OCI-LY7 (cell line): ENCODE results near the gene BPIFB2. TPM values are rescaled to one million over a fixed set of nuclear protein-coding genes. Genes with fewer than 3 reads are reported as not detected.

Source experiments
- BruUV-seq: library from RNA; stranded (reverse); fragments of 400-500 nt; replicated peaks from 2 replicates; lab custom pipeline; 2021; lab: Mats Ljungman, UMichigan
- CTCF ChIA-PET: fragments of 300-600 bp; sonication (Branson Sonifier 250); formaldehyde crosslinking; loops from one replicate; lab custom pipeline; 2022; ENCODE audit warnings: antibody characterized with exemption; ENCODE audit not compliant: unreplicated experiment; lab: Charles Lee
- POLR2A ChIA-PET: fragments of 300-600 bp; sonication (Branson Sonifier 250); formaldehyde crosslinking; loops from one replicate; lab custom pipeline; 2022; ENCODE audit warnings: antibody characterized with exemption; lab: Charles Lee
- DNase-seq: peaks from one replicate; pipeline ENCODE4 v3.0.0-alpha.2; 2015; ENCODE audit warnings: low spot score
- H2AFZ ChIP-seq: fragments of 200-600 bp; sonication (generic), shearing (Covaris generic); 2 replicates; pipeline ENCODE4 v1.6.1; 2014; ENCODE audit warnings: mild to moderate bottlenecking, antibody characterized with exemption, low read length, moderate library complexity
- H3K27ac ChIP-seq: fragments of 200-600 bp; sonication (generic); 2 replicates; pipeline ENCODE4 v1.5.1; 2014; ENCODE audit warnings: mixed run types, low read depth, mild to moderate bottlenecking, moderate library complexity, low read length, inconsistent platforms; ENCODE audit not compliant: poor library complexity, severe bottlenecking
- H3K36me3 ChIP-seq: fragments of 200-600 bp; sonication (generic); 2 replicates; pipeline ENCODE4 v1.6.1; 2014; ENCODE audit warnings: mild to moderate bottlenecking, antibody characterized with exemption, low read length, moderate library complexity, mixed read lengths; ENCODE audit not compliant: insufficient read depth
- H3K4me1 ChIP-seq: fragments of 200-600 bp; sonication (generic); 2 replicates; pipeline ENCODE4 v1.5.1; 2014; ENCODE audit warnings: mild to moderate bottlenecking, low read length; ENCODE audit not compliant: insufficient read depth, poor library complexity, severe bottlenecking
- H3K4me2 ChIP-seq: fragments of 200-600 bp; sonication (generic); 2 replicates; pipeline ENCODE4 v1.6.1; 2014; ENCODE audit warnings: mild to moderate bottlenecking, low read length
- H3K4me3 ChIP-seq: fragments of 200-600 bp; sonication (generic); 2 replicates; pipeline ENCODE4 v1.5.1; 2014; ENCODE audit warnings: mild to moderate bottlenecking, low read depth, low read length; ENCODE audit not compliant: poor library complexity, severe bottlenecking
- H3K79me2 ChIP-seq: fragments of 200-600 bp; sonication (generic); 2 replicates; pipeline ENCODE4 v1.6.1; 2016; ENCODE audit warnings: low read depth, mild to moderate bottlenecking, low read length, moderate library complexity, mixed read lengths; ENCODE audit not compliant: insufficient read depth
- H3K9me2 ChIP-seq: fragments of 200-600 bp; sonication (generic); 2 replicates; pipeline ENCODE4 v1.6.1; 2016; ENCODE audit warnings: mild to moderate bottlenecking, low read length, mixed read lengths; ENCODE audit not compliant: insufficient read depth
- H3K9me3 ChIP-seq: fragments of 200-600 bp; sonication (generic); 2 replicates; pipeline ENCODE4 v1.6.1; 2014; ENCODE audit warnings: mild to moderate bottlenecking, mixed run types, low read length, mixed read lengths
- H4K20me1 ChIP-seq: fragments of 200-600 bp; sonication (generic); 2 replicates; pipeline ENCODE4 v1.6.1; 2014; ENCODE audit warnings: mild to moderate bottlenecking, antibody characterized with exemption, low read length, moderate library complexity, mixed read lengths; ENCODE audit not compliant: insufficient read depth
- EZH2phosphoT487 ChIP-seq: fragments of 200-600 bp; sonication (generic); IDR thresholded peaks from 2 replicates; pipeline ENCODE4 v1.6.1; 2018; ENCODE audit warnings: low read depth, borderline replicate concordance, mild to moderate bottlenecking, mixed run types, antibody characterized with exemption, low read length, moderate library complexity, mixed read lengths
- intact Hi-C: fragments of 100-400 bp; cut with micrococcal nuclease; formaldehyde crosslinking; loops from one replicate; pipeline ENCODE4 v1.10.0; 2022; ENCODE audit not compliant: unreplicated experiment
- total RNA-seq, 2 experiments: library from RNA; depleted of rRNA in 1 of 2; stranded (reverse); fragments of >200 nt in 1 of 2; shearing (Covaris generic) in 1 of 2; gene quantifications; 2 replicates each; pipeline ENCODE4 v1.2.3, GENCODE V29; 2014 to 2022
- TF ChIP-seq, protein P1 (sequence below): fragments of 200-600 bp; sonication (generic); conservative IDR thresholded peaks from 2 replicates; pipeline ENCODE4 v1.5.1; 2014; ENCODE audit warnings: mild to moderate bottlenecking, antibody characterized with exemption, low read length, moderate library complexity, mixed read lengths

BPIFB2 gene
- total RNA-seq, 2 experiments from 2014 or later = not detected

- POLR2A ChIA-PET = interaction anchor here (0.6 kb wide), 1 partner anchor 125 kb away, joined by 3 read pairs; no protein-coding TSS in a partner anchor
- Histone ChIP-seq H3K4me1 (peaks cover 21% of the 10 kb centered on the region), H3K4me3 (no peak overlapping the region), H3K9me2 (no peaks in the 10 kb centered on the region), H3K9me3 (no peaks in the 10 kb centered on the region), H3K79me2 (no peaks in the 10 kb centered on the region), H3K4me2 (no peak overlapping the region), H3K27ac (no peak overlapping the region), H2AFZ (no peak overlapping the region), H3K36me3 (no peaks in the 10 kb centered on the region), H4K20me1 (no peaks in the 10 kb centered on the region)
- DNase-seq = no peak
- CTCF ChIA-PET = no interaction called here
- BruUV-seq = no TSS peak
- TF ChIP-seq, protein P1, sequence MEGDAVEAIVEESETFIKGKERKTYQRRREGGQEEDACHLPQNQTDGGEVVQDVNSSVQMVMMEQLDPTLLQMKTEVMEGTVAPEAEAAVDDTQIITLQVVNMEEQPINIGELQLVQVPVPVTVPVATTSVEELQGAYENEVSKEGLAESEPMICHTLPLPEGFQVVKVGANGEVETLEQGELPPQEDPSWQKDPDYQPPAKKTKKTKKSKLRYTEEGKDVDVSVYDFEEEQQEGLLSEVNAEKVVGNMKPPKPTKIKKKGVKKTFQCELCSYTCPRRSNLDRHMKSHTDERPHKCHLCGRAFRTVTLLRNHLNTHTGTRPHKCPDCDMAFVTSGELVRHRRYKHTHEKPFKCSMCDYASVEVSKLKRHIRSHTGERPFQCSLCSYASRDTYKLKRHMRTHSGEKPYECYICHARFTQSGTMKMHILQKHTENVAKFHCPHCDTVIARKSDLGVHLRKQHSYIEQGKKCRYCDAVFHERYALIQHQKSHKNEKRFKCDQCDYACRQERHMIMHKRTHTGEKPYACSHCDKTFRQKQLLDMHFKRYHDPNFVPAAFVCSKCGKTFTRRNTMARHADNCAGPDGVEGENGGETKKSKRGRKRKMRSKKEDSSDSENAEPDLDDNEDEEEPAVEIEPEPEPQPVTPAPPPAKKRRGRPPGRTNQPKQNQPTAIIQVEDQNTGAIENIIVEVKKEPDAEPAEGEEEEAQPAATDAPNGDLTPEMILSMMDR = no peak
- no peak for TF ChIP-seq EZH2phosphoT487
- intact Hi-C loops = no loop called here
Observed at GRCh38 chr20:32970115-32970972, 37.2 kb upstream of the BPIFB2 start.

DNA sequence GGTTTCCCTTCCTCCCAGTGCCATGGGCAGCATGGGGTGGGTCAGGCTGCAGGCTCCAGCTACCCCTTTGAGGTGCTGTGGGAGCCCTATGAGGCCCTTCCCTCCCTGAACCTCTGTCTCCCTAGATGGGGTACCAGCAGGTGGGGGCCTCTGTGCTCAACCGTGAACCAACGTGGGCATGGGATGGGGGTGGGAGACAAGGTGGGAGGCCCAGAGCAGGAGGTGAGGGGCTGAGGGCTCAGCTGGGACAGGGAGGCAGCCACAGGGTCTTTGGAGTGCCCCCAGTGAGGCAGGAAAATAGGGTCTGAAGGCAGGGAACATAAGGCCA lies 36.6 kb upstream of the BPIFB2 start:
- H2AFZ ChIP-seq = peak overlapping the region; percentile 89; the same call in 1 of the 2 replicates
- intact Hi-C loops = no loop called here
- H3K36me3 ChIP-seq = no peaks in the 10 kb centered on the region
- no peak for TF ChIP-seq EZH2phosphoT487
- TF ChIP-seq, protein P1 = no peak
- no peak overlapping the region for H3K4me3 ChIP-seq
- POLR2A ChIA-PET = interaction anchor here (0.6 kb wide), 1 partner anchor 124 kb away, joined by 3 read pairs; no protein-coding TSS in a partner anchor
- no peaks in the 10 kb centered on the region for H3K9me3 ChIP-seq
- H3K4me1 ChIP-seq = peaks cover 21% of the 10 kb centered on the region
- no peaks in the 10 kb centered on the region for H3K9me2 ChIP-seq
- BruUV-seq = no TSS peak
- H3K4me2 ChIP-seq = no peak overlapping the region
- no peaks in the 10 kb centered on the region for H3K79me2 ChIP-seq
- no peaks in the 10 kb centered on the region for H4K20me1 ChIP-seq
- CTCF ChIA-PET = no interaction called here
- H3K27ac ChIP-seq = no peak overlapping the region
- DNase-seq = no peak

DNA sequence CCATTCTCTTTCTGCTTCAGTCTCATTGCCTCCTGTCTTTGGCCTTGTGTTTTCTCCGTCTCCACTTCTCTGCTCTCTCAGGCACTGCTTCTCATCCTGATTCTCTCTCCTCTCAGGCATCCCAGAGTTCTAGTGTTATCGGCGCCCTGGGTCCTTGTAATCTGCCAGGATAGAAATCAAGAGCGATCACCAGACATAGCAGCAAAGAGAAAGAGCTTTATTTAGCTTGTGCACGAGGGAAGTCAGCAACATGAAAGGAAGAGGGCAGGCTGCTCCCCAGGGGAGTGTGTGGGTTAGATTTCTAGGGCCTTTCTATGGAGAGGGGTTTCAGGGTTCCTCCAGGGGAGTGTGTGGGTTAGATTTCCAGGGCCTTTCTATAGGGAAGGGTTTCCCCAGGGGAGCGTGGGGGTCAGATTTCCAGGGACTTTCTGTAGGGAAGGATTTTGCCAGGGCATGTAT lies 35.8 kb upstream of the BPIFB2 start:
- Histone ChIP-seq H4K20me1 (no peaks in the 10 kb centered on the region), H2AFZ (peak overlapping the region; percentile 89), H3K36me3 (no peaks in the 10 kb centered on the region), H3K9me3 (no peaks in the 10 kb centered on the region), H3K4me1 (peaks cover 21% of the 10 kb centered on the region), H3K79me2 (no peaks in the 10 kb centered on the region), H3K4me3 (peak overlapping the region; percentile 27), H3K27ac (peak overlapping the region; percentile 64), H3K4me2 (peak overlapping the region; percentile 56), H3K9me2 (no peaks in the 10 kb centered on the region)
- intact Hi-C loops = no loop called here
- BruUV-seq = no TSS peak
- DNase-seq = peak; percentile 36
- POLR2A ChIA-PET = no interaction called here
- TF ChIP-seq, protein P1 = no peak
- no peak for TF ChIP-seq EZH2phosphoT487
- CTCF ChIA-PET = interaction anchor here (0.6 kb wide), 1 partner anchor 194 kb away, joined by 3 read pairs; no protein-coding TSS in a partner anchor
